ENCODE results near the gene SFSWAP. TPM values are rescaled to one million over a fixed set of nuclear protein-coding genes. Genes with fewer than 3 reads are reported as not detected.

The SFSWAP gene
- polyA plus RNA-seq, 4 donors: 19.7 to 34.7 (median 33.4) TPM

DNA sequence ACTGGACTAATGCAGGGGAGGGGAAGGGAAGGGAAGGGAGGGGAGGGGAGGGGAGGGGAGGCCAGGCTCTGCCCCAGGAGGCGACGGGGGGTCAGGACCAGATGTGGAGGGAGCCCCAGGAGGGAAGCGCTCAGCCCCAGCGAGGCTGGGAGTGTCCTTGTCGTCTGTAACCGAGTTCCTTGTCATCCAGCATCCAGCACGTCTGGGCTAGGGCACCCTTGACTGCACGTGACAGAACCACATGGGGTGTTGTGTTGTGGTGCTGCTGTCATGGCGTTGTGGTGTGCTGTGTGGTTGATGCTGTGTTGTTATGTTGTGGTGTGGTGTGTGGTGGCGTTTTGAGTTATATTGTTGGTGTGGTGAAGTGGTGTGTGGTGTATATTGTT is 28.4 kb upstream of the SFSWAP start:
- DNase-seq: peak in 1 of 2 donors; percentile 33
- no peak overlapping the region for H3K27ac ChIP-seq (ENCODE audit: low read depth in 1 of 3, low read length in 2 of 3)
- no peaks in the 10 kb centered on the region for H3K36me3 ChIP-seq (ENCODE audit: control insufficient read depth in 3 of 3, insufficient read depth in 2 of 3, low read depth in 1 of 3, low read length in 3 of 3)
- H3K4me3 ChIP-seq (ENCODE audit: low read depth in 1 of 3, low read length in 3 of 3): no peak overlapping the region
- no peaks in the 10 kb centered on the region for H3K9me3 ChIP-seq (ENCODE audit: control insufficient read depth in 2 of 2, insufficient read depth in 1 of 2, low read depth in 1 of 2, low read length in 1 of 2)
- WGBS, 3 donors: 21 to 29% (median 27%) methylated on average over 9 to 10 of the region's 10 CpGs
- no peaks in the 10 kb centered on the region for H3K27me3 ChIP-seq (ENCODE audit: control insufficient read depth in 3 of 3, insufficient read depth in 3 of 3, low read length in 3 of 3)
- no peaks in the 10 kb centered on the region for H3K4me1 ChIP-seq (ENCODE audit: control insufficient read depth in 3 of 3, insufficient read depth in 2 of 3, low read depth in 1 of 3, low read length in 2 of 3)
- FAIRE-seq: no peak

DNA sequence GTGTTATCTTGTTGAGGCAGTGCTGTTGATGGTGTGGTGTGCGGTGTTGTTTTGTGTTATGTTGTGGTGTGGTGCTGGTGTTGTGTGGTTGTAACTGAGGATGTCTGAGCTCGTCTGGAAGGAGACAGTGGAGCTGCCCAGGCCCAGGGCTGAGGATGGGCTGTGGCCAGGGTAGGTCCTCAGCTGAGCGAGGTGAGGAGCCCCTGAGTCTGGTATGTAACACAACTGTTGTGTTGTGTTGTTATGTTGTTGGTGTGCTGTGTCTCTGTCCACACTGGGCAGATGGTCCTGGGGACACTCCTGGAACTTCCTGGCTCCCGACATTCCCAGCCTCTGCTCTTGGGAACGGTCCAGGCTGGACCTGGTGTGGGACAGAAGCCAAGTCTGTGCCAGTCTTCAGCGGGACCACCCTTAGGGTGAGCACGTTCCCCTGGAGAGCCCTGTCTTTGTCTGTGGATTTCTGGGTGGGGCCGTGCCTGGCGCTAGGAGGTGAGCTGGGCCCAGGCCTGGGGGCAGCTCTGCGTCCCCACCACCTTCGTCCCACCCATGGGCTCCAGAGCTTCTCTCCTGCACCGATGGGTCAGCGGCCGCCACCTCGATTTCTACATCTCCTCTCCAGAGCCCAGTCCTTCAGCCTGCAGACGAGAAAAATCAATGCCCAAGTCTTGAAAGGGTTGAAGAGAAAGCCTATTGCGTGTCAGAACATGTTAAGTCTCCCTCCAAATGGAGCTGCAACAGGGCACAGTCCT is 27.4 kb upstream of the SFSWAP start:
- Histone ChIP-seq H3K9me3 (ENCODE audit: control insufficient read depth in 2 of 2, insufficient read depth in 1 of 2, low read depth in 1 of 2, low read length in 1 of 2) (no peaks in the 10 kb centered on the region), H3K4me3 (ENCODE audit: low read depth in 1 of 3, low read length in 3 of 3) (no peak overlapping the region), H3K4me1 (ENCODE audit: control insufficient read depth in 3 of 3, insufficient read depth in 2 of 3, low read depth in 1 of 3, low read length in 2 of 3) (no peaks in the 10 kb centered on the region), H3K27me3 (ENCODE audit: control insufficient read depth in 3 of 3, insufficient read depth in 3 of 3, low read length in 3 of 3) (no peaks in the 10 kb centered on the region), H3K27ac (ENCODE audit: low read depth in 1 of 3, low read length in 2 of 3) (no peak overlapping the region), H3K36me3 (ENCODE audit: control insufficient read depth in 3 of 3, insufficient read depth in 2 of 3, low read depth in 1 of 3, low read length in 3 of 3) (no peaks in the 10 kb centered on the region)
- DNase-seq: no peak
- no peak for FAIRE-seq
- 67 to 77% (median 72%) methylated on average over 16 to 17 of the region's 17 CpGs for WGBS, 3 donors

DNA sequence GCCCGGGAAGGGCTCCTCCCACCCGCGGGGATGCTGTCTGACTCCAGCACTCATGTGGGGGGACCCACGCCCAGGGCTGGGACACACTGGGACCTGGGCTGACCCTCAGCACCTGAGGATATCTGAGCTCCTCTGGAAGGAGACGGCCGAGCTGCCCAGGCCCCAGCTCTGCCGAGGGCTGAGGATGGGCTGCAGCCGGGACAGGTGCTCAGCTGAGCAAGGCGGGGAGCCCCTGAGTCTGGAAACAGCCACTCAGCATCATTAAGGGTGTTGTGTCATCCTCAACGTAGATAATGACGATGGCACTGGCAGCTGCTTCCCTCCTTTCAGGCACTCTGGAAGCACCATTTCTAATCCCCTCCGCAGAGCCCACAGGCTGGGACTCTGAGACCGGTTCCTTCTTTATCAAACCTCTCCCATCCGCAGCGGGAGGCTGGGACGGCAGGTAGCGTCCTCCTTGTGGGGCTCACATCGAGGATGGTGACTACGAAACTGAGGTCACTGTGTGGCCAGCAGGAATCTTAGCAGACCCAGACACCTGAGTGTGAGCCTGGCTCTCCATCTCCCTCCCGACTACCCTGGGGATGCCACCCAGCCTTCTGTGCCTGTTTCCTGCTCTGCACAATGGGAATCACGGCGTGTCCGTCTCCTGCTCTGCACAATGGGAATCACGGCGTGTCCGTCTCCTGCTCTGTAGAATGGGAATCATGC is 26.7 kb upstream of the SFSWAP start:
- 57 to 73% (median 62%) methylated on average over 26 of the region's 26 CpGs for WGBS, 3 donors
- no peak overlapping the region for H3K4me3 ChIP-seq (ENCODE audit: low read depth in 1 of 3, low read length in 3 of 3)
- H3K36me3 ChIP-seq (ENCODE audit: control insufficient read depth in 3 of 3, insufficient read depth in 2 of 3, low read depth in 1 of 3, low read length in 3 of 3): no peaks in the 10 kb centered on the region
- no peaks in the 10 kb centered on the region for H3K9me3 ChIP-seq (ENCODE audit: control insufficient read depth in 2 of 2, insufficient read depth in 1 of 2, low read depth in 1 of 2, low read length in 1 of 2)
- H3K27me3 ChIP-seq (ENCODE audit: control insufficient read depth in 3 of 3, insufficient read depth in 3 of 3, low read length in 3 of 3): no peaks in the 10 kb centered on the region
- H3K27ac ChIP-seq (ENCODE audit: low read depth in 1 of 3, low read length in 2 of 3): no peak overlapping the region
- H3K4me1 ChIP-seq (ENCODE audit: control insufficient read depth in 3 of 3, insufficient read depth in 2 of 3, low read depth in 1 of 3, low read length in 2 of 3): no peaks in the 10 kb centered on the region
- FAIRE-seq (no peak), DNase-seq (no peak)

DNA sequence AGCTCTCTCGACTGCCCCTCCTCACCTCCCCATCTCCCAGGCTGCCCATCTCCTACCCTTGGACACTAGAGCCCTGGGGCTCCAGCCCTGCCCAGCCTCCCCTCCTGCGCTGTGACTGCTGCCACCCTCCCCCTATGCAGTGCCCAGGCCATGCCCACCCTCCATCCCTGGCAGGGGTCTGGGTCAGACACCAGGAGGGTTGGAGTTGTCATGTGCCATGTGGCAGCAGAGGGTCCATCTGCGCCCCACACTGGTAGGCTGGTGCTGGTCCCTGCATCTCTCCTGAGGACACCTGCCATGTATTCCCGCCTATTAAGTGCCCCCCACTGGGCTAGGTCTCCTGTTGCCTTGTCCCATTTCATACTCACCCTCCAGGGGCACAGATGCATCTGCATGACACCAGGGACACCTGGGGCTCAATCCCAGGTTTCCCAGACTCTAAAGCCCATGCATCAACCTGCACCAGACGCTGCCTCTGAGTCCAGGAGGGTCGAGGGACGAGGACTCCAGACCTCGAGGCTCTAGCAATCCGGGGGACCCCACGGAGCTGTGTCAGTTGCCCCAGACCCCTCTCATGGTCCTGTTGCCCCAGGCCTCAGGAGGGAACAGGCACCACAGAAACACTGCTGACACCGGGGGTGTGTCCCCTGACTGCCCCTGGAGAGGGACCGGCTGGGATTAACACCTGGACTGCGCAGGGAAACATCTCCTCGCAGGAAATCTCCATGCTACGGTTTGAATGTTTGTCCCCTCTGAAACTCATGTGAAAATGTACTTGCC is 23.4 kb upstream of the SFSWAP start:
- H3K4me1 ChIP-seq (ENCODE audit: control insufficient read depth in 3 of 3, insufficient read depth in 2 of 3, low read depth in 1 of 3, low read length in 2 of 3): no peaks in the 10 kb centered on the region
- no peaks in the 10 kb centered on the region for H3K9me3 ChIP-seq (ENCODE audit: control insufficient read depth in 2 of 2, insufficient read depth in 1 of 2, low read depth in 1 of 2, low read length in 1 of 2)
- 80 to 84% (median 81%) methylated on average over 15 of the region's 15 CpGs for WGBS, 3 donors
- DNase-seq (no peak), FAIRE-seq (no peak)
- H3K4me3 ChIP-seq (ENCODE audit: low read depth in 1 of 3, low read length in 3 of 3): no peak overlapping the region
- H3K27ac ChIP-seq (ENCODE audit: low read depth in 1 of 3, low read length in 2 of 3): no peak overlapping the region
- H3K27me3 ChIP-seq (ENCODE audit: control insufficient read depth in 3 of 3, insufficient read depth in 3 of 3, low read length in 3 of 3): no peaks in the 10 kb centered on the region
- H3K36me3 ChIP-seq (ENCODE audit: control insufficient read depth in 3 of 3, insufficient read depth in 2 of 3, low read depth in 1 of 3, low read length in 3 of 3): no peaks in the 10 kb centered on the region

DNA sequence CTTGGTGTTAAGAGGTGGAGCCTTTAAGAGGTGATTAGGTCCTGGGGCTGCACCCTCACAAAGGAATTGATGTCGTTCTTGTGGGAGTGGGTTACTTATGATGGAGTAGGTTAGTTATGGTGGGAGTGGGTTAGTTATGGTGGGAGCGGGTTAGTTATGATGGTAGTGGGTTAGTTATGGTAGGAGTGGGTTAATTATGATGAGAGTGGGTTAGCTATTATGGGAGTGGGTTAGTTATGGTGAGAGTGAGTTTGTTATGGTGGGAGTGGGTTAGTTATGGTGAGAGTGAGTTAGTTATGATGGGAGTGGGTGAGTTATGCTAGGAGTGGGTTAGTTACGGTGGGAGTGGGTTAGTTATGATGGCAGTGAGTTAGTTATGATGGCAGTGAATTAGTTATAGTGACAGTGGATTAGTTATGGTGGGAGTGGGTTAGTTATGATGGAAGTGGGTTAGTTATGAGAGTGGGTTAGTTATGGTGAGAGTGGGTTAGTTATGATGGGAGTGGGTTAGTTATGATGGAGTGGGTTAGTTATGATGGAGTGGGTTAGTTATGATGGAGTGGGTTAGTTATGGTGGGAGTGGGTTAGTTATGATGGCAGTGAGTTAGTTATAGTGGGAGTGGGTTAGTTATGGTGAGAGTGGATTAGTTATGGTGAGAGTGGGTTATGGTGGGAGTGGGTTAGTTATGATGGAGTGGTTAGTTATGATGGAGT is 22.6 kb upstream of the SFSWAP start:
- no peak for DNase-seq
- 77 to 88% (median 80%) methylated on average over 3 of the region's 3 CpGs for WGBS, 3 donors
- no peak for FAIRE-seq
- no peaks in the 10 kb centered on the region for H3K4me1 ChIP-seq (ENCODE audit: control insufficient read depth in 3 of 3, insufficient read depth in 2 of 3, low read depth in 1 of 3, low read length in 2 of 3)
- H3K9me3 ChIP-seq (ENCODE audit: control insufficient read depth in 2 of 2, insufficient read depth in 1 of 2, low read depth in 1 of 2, low read length in 1 of 2): no peaks in the 10 kb centered on the region
- no peak overlapping the region for H3K27ac ChIP-seq (ENCODE audit: low read depth in 1 of 3, low read length in 2 of 3)
- no peaks in the 10 kb centered on the region for H3K27me3 ChIP-seq (ENCODE audit: control insufficient read depth in 3 of 3, insufficient read depth in 3 of 3, low read length in 3 of 3)
- H3K36me3 ChIP-seq (ENCODE audit: control insufficient read depth in 3 of 3, insufficient read depth in 2 of 3, low read depth in 1 of 3, low read length in 3 of 3): no peaks in the 10 kb centered on the region
- H3K4me3 ChIP-seq (ENCODE audit: low read depth in 1 of 3, low read length in 3 of 3): no peak overlapping the region

DNA sequence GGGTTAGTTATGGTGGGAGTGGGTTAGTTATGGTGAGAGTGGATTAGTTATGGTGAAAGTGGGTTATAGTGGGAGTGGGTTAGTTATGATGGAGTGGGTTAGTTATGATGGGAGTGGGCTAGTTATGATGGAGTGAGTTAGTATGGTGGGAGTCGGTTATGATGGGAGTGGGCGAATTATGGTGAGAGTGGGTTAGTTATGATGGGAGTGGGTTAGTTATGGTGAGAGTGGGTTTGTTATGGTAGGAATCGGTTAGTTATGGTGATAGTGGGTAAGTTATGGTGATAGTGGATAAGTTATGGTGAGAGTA is 22.1 kb upstream of the SFSWAP start:
- Histone ChIP-seq H3K36me3 (ENCODE audit: control insufficient read depth in 3 of 3, insufficient read depth in 2 of 3, low read depth in 1 of 3, low read length in 3 of 3) (no peaks in the 10 kb centered on the region), H3K4me1 (ENCODE audit: control insufficient read depth in 3 of 3, insufficient read depth in 2 of 3, low read depth in 1 of 3, low read length in 2 of 3) (no peaks in the 10 kb centered on the region), H3K4me3 (ENCODE audit: low read depth in 1 of 3, low read length in 3 of 3) (no peak overlapping the region), H3K27ac (ENCODE audit: low read depth in 1 of 3, low read length in 2 of 3) (no peak overlapping the region), H3K9me3 (ENCODE audit: control insufficient read depth in 2 of 2, insufficient read depth in 1 of 2, low read depth in 1 of 2, low read length in 1 of 2) (no peaks in the 10 kb centered on the region), H3K27me3 (ENCODE audit: control insufficient read depth in 3 of 3, insufficient read depth in 3 of 3, low read length in 3 of 3) (no peaks in the 10 kb centered on the region)
- FAIRE-seq (no peak), DNase-seq (no peak)
- 87 to 94% (median 89%) methylated on average over 3 of the region's 3 CpGs for WGBS, 3 donors

DNA sequence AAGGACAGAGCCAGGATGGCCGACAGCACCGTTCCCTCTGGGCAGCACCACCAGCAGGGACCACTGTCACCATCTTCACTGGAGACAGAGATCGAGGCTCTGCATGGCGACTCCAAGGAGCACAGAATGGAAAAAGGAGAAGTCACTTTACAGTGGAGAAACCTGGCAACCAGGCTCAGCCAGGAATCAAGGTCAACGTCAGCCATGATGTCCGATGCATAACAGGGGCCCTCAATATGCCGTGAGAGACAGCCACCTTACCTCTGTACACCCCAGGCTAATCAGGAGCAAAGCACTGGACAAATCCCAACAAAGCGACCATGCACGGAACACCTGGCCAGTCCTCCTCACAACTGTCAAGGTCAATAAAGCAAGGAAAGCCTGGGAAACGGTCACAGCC is 20.6 kb upstream of the SFSWAP start:
- H3K27me3 ChIP-seq (ENCODE audit: control insufficient read depth in 3 of 3, insufficient read depth in 3 of 3, low read length in 3 of 3): no peaks in the 10 kb centered on the region
- FAIRE-seq: no peak
- 78 to 80% (median 80%) methylated on average over 10 of the region's 10 CpGs for WGBS, 3 donors

DNA sequence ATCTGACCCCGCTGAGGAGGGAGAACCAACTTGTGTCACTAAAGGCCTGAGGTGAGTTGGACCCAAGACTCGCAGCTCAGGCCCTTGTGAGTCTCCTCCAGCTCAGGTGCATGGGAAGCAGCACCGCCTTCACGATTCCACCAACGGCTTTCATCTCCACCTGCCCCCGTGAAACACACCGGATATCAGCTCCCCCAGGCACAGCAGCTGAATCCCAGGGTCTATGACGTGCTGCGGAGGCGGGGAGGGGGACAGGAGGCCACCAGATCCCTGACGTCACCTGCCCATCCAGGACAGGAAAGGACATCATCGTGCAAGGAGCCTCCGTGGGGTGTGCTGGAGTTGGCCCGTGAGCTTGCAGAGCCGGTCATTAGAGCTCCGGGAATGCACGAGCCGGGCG is 18.5 kb upstream of the SFSWAP start:
- H3K9me3 ChIP-seq (ENCODE audit: control insufficient read depth in 2 of 2, insufficient read depth in 1 of 2, low read depth in 1 of 2, low read length in 1 of 2): no peaks in the 10 kb centered on the region
- 68 to 81% (median 72%) methylated on average over 19 of the region's 19 CpGs for WGBS, 3 donors
- H3K4me1 ChIP-seq (ENCODE audit: control insufficient read depth in 3 of 3, insufficient read depth in 2 of 3, low read depth in 1 of 3, low read length in 2 of 3): no peaks in the 10 kb centered on the region
- H3K27ac ChIP-seq (ENCODE audit: low read depth in 1 of 3, low read length in 2 of 3): no peak overlapping the region
- DNase-seq: no peak
- H3K4me3 ChIP-seq (ENCODE audit: low read depth in 1 of 3, low read length in 3 of 3): no peak overlapping the region
- FAIRE-seq: no peak
- no peaks in the 10 kb centered on the region for H3K36me3 ChIP-seq (ENCODE audit: control insufficient read depth in 3 of 3, insufficient read depth in 2 of 3, low read depth in 1 of 3, low read length in 3 of 3)
- no peaks in the 10 kb centered on the region for H3K27me3 ChIP-seq (ENCODE audit: control insufficient read depth in 3 of 3, insufficient read depth in 3 of 3, low read length in 3 of 3)

More for the DNA sequence above, 20.6 kb upstream of the SFSWAP start:
- Histone ChIP-seq H3K4me1 (ENCODE audit: control insufficient read depth in 3 of 3, insufficient read depth in 2 of 3, low read depth in 1 of 3, low read length in 2 of 3) (no peaks in the 10 kb centered on the region), H3K36me3 (ENCODE audit: control insufficient read depth in 3 of 3, insufficient read depth in 2 of 3, low read depth in 1 of 3, low read length in 3 of 3) (no peaks in the 10 kb centered on the region), H3K9me3 (ENCODE audit: control insufficient read depth in 2 of 2, insufficient read depth in 1 of 2, low read depth in 1 of 2, low read length in 1 of 2) (no peaks in the 10 kb centered on the region), H3K4me3 (ENCODE audit: low read depth in 1 of 3, low read length in 3 of 3) (no peak overlapping the region), H3K27ac (ENCODE audit: low read depth in 1 of 3, low read length in 2 of 3) (no peak overlapping the region)
- DNase-seq: no peak
